Stimulated activated naive CD4-positive, alpha-beta T cell treated with Interleukin-2 at 50 U/mL for 16 hours (primary cell): ENCODE data around the gene CBR1.

Experiments
- DNase-seq: peaks from one replicate; lab custom pipeline; 2025; lab: John Stamatoyannopoulos, UW

CBR1 gene

GRCh38 chr21:36115138-36115730, 45.4 kb downstream of the CBR1 start:
- no peak for DNase-seq

- DNase-seq = no peak
Observed at GRCh38 chr21:36117286-36117741, 47.5 kb downstream of the CBR1 start.

GRCh38 chr21:36120304-36120888, 50.6 kb downstream of the CBR1 start:
- no peak for DNase-seq
